ENCODE results near the gene CDC7.
A peak's percentile ranks its signal among the peaks of the same experiment; 100 is the strongest.
"Not testable (repeated sequence)": the region's sequence is repeated elsewhere in the genome, so short reads cannot be mapped to it uniquely, and the experiment has no call there.

Gene CDC7

GRCh38 chr1:91500756-91501522, at the start of gene CDC7:
Gene CDC7 (plus strand): TSS chr1:91500851. CDS start chr1:91501717, 866 bp downstream.
- peak; percentile 96 for DNase-seq

- DNase-seq: peak; percentile 44
Observed at GRCh38 chr1:91454136-91454535, 46.5 kb upstream of the CDC7 start.

- no peak for DNase-seq
Observed at GRCh38 chr1:91455334-91455733, 45.3 kb upstream of the CDC7 start.

- no peak for DNase-seq
Observed at GRCh38 chr1:91455896-91456295, 44.8 kb upstream of the CDC7 start.

GRCh38 chr1:91465350-91465749, 35.3 kb upstream of the CDC7 start:
- DNase-seq: not testable (repeated sequence)

GRCh38 chr1:91476533-91477217, 24.0 kb upstream of the CDC7 start:
- DNase-seq: no peak

- peak; percentile 45 for DNase-seq
Observed at GRCh38 chr1:91487469-91487868, 13.2 kb upstream of the CDC7 start.

GRCh38 chr1:91490501-91490900, 10.2 kb upstream of the CDC7 start:
- DNase-seq: no peak

- DNase-seq: no peak
Observed at GRCh38 chr1:91498035-91498434, 2.6 kb upstream of the CDC7 start.

- DNase-seq: no peak
Observed at GRCh38 chr1:91498498-91499245, 2.0 kb upstream of the CDC7 start.

GRCh38 chr1:91499346-91499745, 1.3 kb upstream of the CDC7 start:
- DNase-seq: no peak

- peak; percentile 87 for DNase-seq
Observed at GRCh38 chr1:91499904-91500755, 521 bp upstream of the CDC7 start.

- DNase-seq: peak; percentile 82
Observed at GRCh38 chr1:91501523-91501851, 836 bp downstream of the CDC7 start.

GRCh38 chr1:91501971-91502671, 1.5 kb downstream of the CDC7 start:
- DNase-seq: peak; percentile 69

- peak; percentile 63 for DNase-seq
Observed at GRCh38 chr1:91502672-91503184, 2.1 kb downstream of the CDC7 start.

- DNase-seq: no peak
Observed at GRCh38 chr1:91503332-91503900, 2.8 kb downstream of the CDC7 start.

GRCh38 chr1:91503975-91504530, 3.4 kb downstream of the CDC7 start:
- DNase-seq: no peak

- no peak for DNase-seq
Observed at GRCh38 chr1:91505086-91505485, 4.4 kb downstream of the CDC7 start.

GRCh38 chr1:91506071-91506470, 5.4 kb downstream of the CDC7 start:
- DNase-seq: no peak

GRCh38 chr1:91507328-91507727, 6.7 kb downstream of the CDC7 start:
- peak; percentile 45 for DNase-seq

GRCh38 chr1:91510754-91511153, 10.1 kb downstream of the CDC7 start:
- no peak for DNase-seq

Measured in hematopoietic multipotent progenitor cell treated with erythropoietin and hydrocortisone succinate and interleukin-3 and kit ligand, for 4 days (in vitro differentiated cells).